Transverse colon (tissue), 4 donors: ENCODE data around the gene MEG3. TPM values are rescaled to one million over a fixed set of nuclear protein-coding genes. Genes with fewer than 3 reads are reported as not detected.

Experiments
- DNase-seq: peaks from one replicate; pipeline ENCODE4 v3.0.0-alpha.2; 2019
- H3K27ac ChIP-seq, 4 donors: fragments of 200-600 bp; sonication (generic); 2 replicates each; pipeline ENCODE4 v1.5.1; 2016 to 2018; ENCODE audit warnings: inconsistent platforms in 4 of 4
- H3K27me3 ChIP-seq: fragments of 200-600 bp; sonication (generic); 2 replicates; pipeline ENCODE4 v1.5.1; 2017; ENCODE audit warnings: inconsistent platforms
- H3K36me3 ChIP-seq, 4 donors: fragments of 200-600 bp; sonication (generic); 2 replicates each; pipeline ENCODE4 v1.5.1; 2017 to 2019; ENCODE audit warnings: inconsistent platforms in 4 of 4
- H3K4me1 ChIP-seq, 4 donors: fragments of 200-600 bp; sonication (generic); 2 replicates each; pipeline ENCODE4 v1.5.1; 2017 to 2020; ENCODE audit warnings: inconsistent platforms in 4 of 4
- H3K4me3 ChIP-seq, 4 donors: fragments of 200-600 bp; sonication (generic); 1 replicate in 1 of 4; 2 replicates in 3 of 4; pipeline versions ENCODE4 v1.5.1 to v1.6.1; 2017 to 2019; ENCODE audit warnings: inconsistent platforms in 4 of 4
- H3K9me3 ChIP-seq, 2 donors: fragments of 200-600 bp; sonication (generic); 2 replicates each; pipeline ENCODE4 v1.5.1; 2017 to 2019; ENCODE audit warnings: inconsistent platforms in 2 of 2
- EP300 ChIP-seq: sonication (generic); formaldehyde crosslinking; IDR thresholded peaks from one replicate; pipeline ENCODE4 v1.6.1; 2017; ENCODE audit warnings: antibody characterized with exemption, low read depth
- POLR2A ChIP-seq: fragments of 450-650 bp; IDR thresholded peaks from one replicate; pipeline ENCODE4 v1.6.1; 2016; ENCODE audit warnings: antibody characterized with exemption, mild to moderate bottlenecking, moderate library complexity
- POLR2AphosphoS5 ChIP-seq, 3 donors: sonication (generic); formaldehyde crosslinking; IDR thresholded peaks; one replicate each; pipeline ENCODE4 v1.6.1; 2016; ENCODE audit warnings: antibody characterized with exemption in 3 of 3
- WGBS, 2 donors: methylation state at CpG; one replicate each; pipeline ENCODE4 v1.1.5; 2018; ENCODE audit warnings: low coverage in 1 of 2; 5-methylcytosine and 5-hydroxymethylcytosine counted together
- in situ Hi-C, 4 donors: fragments of 200-750 bp; cut with MboI; loops; one replicate each; pipeline versions ENCODE4 v1.15.0 to v1.15.1; 2017; ENCODE audit warnings: low sequenced_read_pairs in 3 of 4, low pct_ligation_motif_present in 1 of 4, low pct_unique_long_range_greater_than_20kb in 1 of 4
- intact Hi-C: fragments of 100-400 bp; cut with DNase I; formaldehyde crosslinking; loops from one replicate; pipeline ENCODE4 v1.15.1; 2023; ENCODE audit warnings: low total_unique reads
- total RNA-seq, 4 donors: library from RNA; depleted of rRNA; stranded (reverse); fragments of >200 nt; gene quantifications; one replicate each; pipeline ENCODE4 v1.1.0, GENCODE V29; 2016
- TF ChIP-seq, protein P1 (sequence below), 5 experiments: fragments of 200-600 bp in 3 of 5; fragments of 450-650 bp in 2 of 5; sonication (generic) in 3 of 5; IDR thresholded peaks; 1 replicate in 2 of 5; 2 replicates in 3 of 5; pipeline ENCODE4 v1.5.1; 2016 to 2017; ENCODE audit warnings: antibody characterized with exemption in 5 of 5, inconsistent platforms in 3 of 5, mild to moderate bottlenecking in 2 of 5, moderate library complexity in 1 of 5

The MEG3 gene
- total RNA-seq, 4 donors from 2014 or later = 10.6 to 156 (median 40.1) TPM

DNA sequence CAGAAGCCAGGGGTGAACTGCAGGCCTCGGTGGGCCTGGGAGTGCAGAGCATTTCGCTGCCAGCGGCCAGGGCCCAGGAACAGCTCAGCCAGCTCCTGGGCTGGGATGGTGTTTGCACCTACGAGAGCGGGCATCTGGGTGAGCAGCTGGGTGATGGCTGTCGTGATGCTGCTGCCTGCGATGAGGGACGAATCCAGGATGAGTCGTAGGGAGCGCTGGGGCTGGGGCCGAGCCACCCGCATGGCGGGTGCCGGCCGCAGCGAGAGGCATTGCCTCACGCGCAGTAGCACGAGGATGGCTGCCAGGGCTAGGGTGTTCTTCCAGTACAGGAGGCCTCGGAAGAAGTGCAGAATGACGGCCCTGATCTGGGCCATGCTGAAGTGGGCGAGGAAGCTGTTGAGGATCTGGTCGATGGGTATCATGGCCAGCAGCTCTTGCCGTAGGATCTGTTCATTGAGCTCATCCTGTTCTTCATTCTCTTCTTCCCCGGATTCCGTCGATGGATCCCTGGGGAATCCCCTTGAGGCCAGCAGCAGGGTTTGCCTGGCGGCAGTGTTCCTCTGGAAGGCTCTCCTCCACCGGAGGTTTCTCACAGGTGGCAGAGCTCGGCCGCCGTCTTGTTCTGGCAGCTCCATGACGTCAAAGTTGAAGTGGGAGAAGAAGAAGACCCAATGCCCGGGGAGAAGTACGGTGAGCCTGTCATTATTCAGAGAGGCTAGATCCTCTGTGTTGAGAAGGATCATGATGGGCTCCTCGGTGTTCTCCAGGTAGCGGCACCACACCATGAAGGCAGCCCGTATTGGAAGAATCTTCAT lies 55.5 kb downstream of the MEG3 start:
- H3K9me3 ChIP-seq = no peaks in the 10 kb centered on the region
- in situ Hi-C loops = no loop called here
- 95 to 100% methylated on average over 6 to 36 of the region's 38 CpGs for WGBS, 2 donors
- no peak for DNase-seq
- no peak overlapping the region for H3K27ac ChIP-seq
- no peak for TF ChIP-seq POLR2AphosphoS5 (IDR thresholded peaks at IDR 0.05)
- TF ChIP-seq EP300 = no peak
- TF ChIP-seq, protein P1, sequence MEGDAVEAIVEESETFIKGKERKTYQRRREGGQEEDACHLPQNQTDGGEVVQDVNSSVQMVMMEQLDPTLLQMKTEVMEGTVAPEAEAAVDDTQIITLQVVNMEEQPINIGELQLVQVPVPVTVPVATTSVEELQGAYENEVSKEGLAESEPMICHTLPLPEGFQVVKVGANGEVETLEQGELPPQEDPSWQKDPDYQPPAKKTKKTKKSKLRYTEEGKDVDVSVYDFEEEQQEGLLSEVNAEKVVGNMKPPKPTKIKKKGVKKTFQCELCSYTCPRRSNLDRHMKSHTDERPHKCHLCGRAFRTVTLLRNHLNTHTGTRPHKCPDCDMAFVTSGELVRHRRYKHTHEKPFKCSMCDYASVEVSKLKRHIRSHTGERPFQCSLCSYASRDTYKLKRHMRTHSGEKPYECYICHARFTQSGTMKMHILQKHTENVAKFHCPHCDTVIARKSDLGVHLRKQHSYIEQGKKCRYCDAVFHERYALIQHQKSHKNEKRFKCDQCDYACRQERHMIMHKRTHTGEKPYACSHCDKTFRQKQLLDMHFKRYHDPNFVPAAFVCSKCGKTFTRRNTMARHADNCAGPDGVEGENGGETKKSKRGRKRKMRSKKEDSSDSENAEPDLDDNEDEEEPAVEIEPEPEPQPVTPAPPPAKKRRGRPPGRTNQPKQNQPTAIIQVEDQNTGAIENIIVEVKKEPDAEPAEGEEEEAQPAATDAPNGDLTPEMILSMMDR (IDR thresholded peaks at IDR 0.05) = no peak
- no peak for TF ChIP-seq POLR2A
- H3K4me1 ChIP-seq = no peaks in the 10 kb centered on the region
- intact Hi-C loops = no loop called here
- H3K36me3 ChIP-seq = no peaks in the 10 kb centered on the region
- no peaks in the 10 kb centered on the region for H3K27me3 ChIP-seq
- H3K4me3 ChIP-seq = no peak overlapping the region

GRCh38 chr14:100882026-100882967 lies 56.4 kb downstream of the MEG3 start:
- WGBS, 2 donors = 95 to 100% methylated on average over 4 to 49 of the region's 49 CpGs
- in situ Hi-C loops = no loop called here
- TF ChIP-seq EP300 (no peak), POLR2AphosphoS5 (IDR thresholded peaks at IDR 0.05) (no peak), POLR2A (no peak)
- TF ChIP-seq, protein P1 (IDR thresholded peaks at IDR 0.05) = no peak
- Histone ChIP-seq H3K4me1 (no peaks in the 10 kb centered on the region), H3K27ac (no peak overlapping the region), H3K9me3 (no peaks in the 10 kb centered on the region), H3K36me3 (no peaks in the 10 kb centered on the region), H3K4me3 (no peak overlapping the region), H3K27me3 (no peaks in the 10 kb centered on the region)
- intact Hi-C loops = no loop called here
- no peak for DNase-seq

GRCh38 chr14:100882991-100883788 lies 57.3 kb downstream of the MEG3 start:
- H3K4me1 ChIP-seq = peaks cover 0 to 5% (median 4%) of the 10 kb centered on the region in 4 donors
- 90 to 95% methylated on average over 4 to 46 of the region's 46 CpGs for WGBS, 2 donors
- no peak overlapping the region for H3K27ac ChIP-seq
- in situ Hi-C loops = no loop called here
- no peaks in the 10 kb centered on the region for H3K9me3 ChIP-seq
- DNase-seq = no peak
- no peak overlapping the region for H3K4me3 ChIP-seq
- peaks cover 4% of the 10 kb centered on the region for H3K27me3 ChIP-seq
- TF ChIP-seq, protein P1 (IDR thresholded peaks at IDR 0.05) = no peak
- TF ChIP-seq POLR2A (no peak), EP300 (no peak), POLR2AphosphoS5 (IDR thresholded peaks at IDR 0.05) (no peak)
- H3K36me3 ChIP-seq = no peaks in the 10 kb centered on the region
- intact Hi-C loops = no loop called here

GRCh38 chr14:100883789-100884101 lies 57.8 kb downstream of the MEG3 start:
- WGBS, 2 donors = 96% methylated on average over 10 of the region's 11 CpGs; no CpG with 5 or more reads in 1 of the 2 donors
- intact Hi-C loops = no loop called here
- DNase-seq = no peak
- H3K36me3 ChIP-seq = no peaks in the 10 kb centered on the region
- no peak for TF ChIP-seq POLR2AphosphoS5 (IDR thresholded peaks at IDR 0.05)
- TF ChIP-seq POLR2A = no peak
- TF ChIP-seq, protein P1 (IDR thresholded peaks at IDR 0.05) = no peak
- TF ChIP-seq EP300 = no peak
- peaks cover 0 to 11% (median 8%) of the 10 kb centered on the region in 4 donors for H3K4me1 ChIP-seq
- in situ Hi-C loops = no loop called here
- no peaks in the 10 kb centered on the region for H3K9me3 ChIP-seq
- peaks cover 4% of the 10 kb centered on the region for H3K27me3 ChIP-seq
- H3K4me3 ChIP-seq = no peak overlapping the region
- no peak overlapping the region for H3K27ac ChIP-seq
